Loucy (cell line): ENCODE measurements around the gene RETNLB.

Source experiments
- EZH2phosphoT487 ChIP-seq: fragments of 200-600 bp; IDR thresholded peaks from 2 replicates; pipeline ENCODE4 v1.6.1; 2018; ENCODE audit warnings: antibody characterized with exemption, mild to moderate bottlenecking, moderate library complexity, borderline replicate concordance
- TF ChIP-seq, protein P1 (sequence below): fragments of 200-600 bp; sonication (generic); conservative IDR thresholded peaks from 2 replicates; pipeline ENCODE4 v1.5.1; 2014; ENCODE audit warnings: mild to moderate bottlenecking, antibody characterized with exemption, low read length

- TF ChIP-seq, protein P1, sequence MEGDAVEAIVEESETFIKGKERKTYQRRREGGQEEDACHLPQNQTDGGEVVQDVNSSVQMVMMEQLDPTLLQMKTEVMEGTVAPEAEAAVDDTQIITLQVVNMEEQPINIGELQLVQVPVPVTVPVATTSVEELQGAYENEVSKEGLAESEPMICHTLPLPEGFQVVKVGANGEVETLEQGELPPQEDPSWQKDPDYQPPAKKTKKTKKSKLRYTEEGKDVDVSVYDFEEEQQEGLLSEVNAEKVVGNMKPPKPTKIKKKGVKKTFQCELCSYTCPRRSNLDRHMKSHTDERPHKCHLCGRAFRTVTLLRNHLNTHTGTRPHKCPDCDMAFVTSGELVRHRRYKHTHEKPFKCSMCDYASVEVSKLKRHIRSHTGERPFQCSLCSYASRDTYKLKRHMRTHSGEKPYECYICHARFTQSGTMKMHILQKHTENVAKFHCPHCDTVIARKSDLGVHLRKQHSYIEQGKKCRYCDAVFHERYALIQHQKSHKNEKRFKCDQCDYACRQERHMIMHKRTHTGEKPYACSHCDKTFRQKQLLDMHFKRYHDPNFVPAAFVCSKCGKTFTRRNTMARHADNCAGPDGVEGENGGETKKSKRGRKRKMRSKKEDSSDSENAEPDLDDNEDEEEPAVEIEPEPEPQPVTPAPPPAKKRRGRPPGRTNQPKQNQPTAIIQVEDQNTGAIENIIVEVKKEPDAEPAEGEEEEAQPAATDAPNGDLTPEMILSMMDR, result no peak
- TF ChIP-seq EZH2phosphoT487, result no peak
These were observed 18.4 kb upstream of the RETNLB start for GRCh38 chr3:108775649-108776048.
